Ovary (tissue), 9 donors: Measurements from ENCODE around the gene LCE7A. TPM values are rescaled to one million over a fixed set of nuclear protein-coding genes. Genes with fewer than 3 reads are reported as not detected.

ENCODE experiments used
- DNase-seq, 5 donors: peaks; one replicate each; pipeline ENCODE4 v3.0.0-alpha.2; 2019 to 2020
- H3K27ac ChIP-seq, 2 donors: fragments of 200-600 bp; one replicate each; pipeline versions ENCODE4 v1.5.1 to v1.8.0; 2019 to 2022
- H3K27me3 ChIP-seq: fragments of 200-600 bp; one replicate; pipeline ENCODE4 v1.8.0; 2022
- H3K36me3 ChIP-seq: fragments of 200-600 bp; sonication (generic); one replicate; pipeline ENCODE4 v1.5.1; 2019
- H3K4me1 ChIP-seq: one replicate; pipeline ENCODE4 v1.8.1; 2013; ENCODE audit warnings: mild to moderate bottlenecking, moderate library complexity; ENCODE audit not compliant: insufficient read depth
- H3K4me3 ChIP-seq: fragments of 200-600 bp; sonication (generic); one replicate; pipeline ENCODE4 v1.5.1; 2017
- H3K9me3 ChIP-seq, 2 donors: fragments of 200-600 bp in 1 of 2; sonication (generic) in 1 of 2; one replicate each; pipeline versions ENCODE4 v1.5.1 to v1.8.1; 2013 to 2019; ENCODE audit warnings: mild to moderate bottlenecking in 1 of 2, moderate library complexity in 1 of 2
- CTCF ChIP-seq, 3 donors: fragments of 450-650 bp in 2 of 3; fragments of 200-600 bp in 1 of 3; IDR thresholded peaks; one replicate each; pipeline versions ENCODE4 v1.5.1 to v1.8.0; 2016 to 2022; ENCODE audit warnings: antibody characterized with exemption in 3 of 3, mild to moderate bottlenecking in 1 of 3
- EP300 ChIP-seq: sonication (generic); formaldehyde crosslinking; IDR thresholded peaks from one replicate; pipeline ENCODE4 v1.6.1; 2017; ENCODE audit warnings: antibody characterized with exemption
- POLR2A ChIP-seq: fragments of 450-650 bp; IDR thresholded peaks from one replicate; pipeline ENCODE4 v1.6.1; 2017; ENCODE audit warnings: antibody characterized with exemption, mild to moderate bottlenecking, moderate library complexity
- WGBS, 3 donors: extraction: QIAGEN DNeasy Blood & Tissue Kit in 1 of 3; methylation state at CpG; one replicate each; pipeline versions ENCODE4 v1.1.5 to v1.1.7; 2013 to 2017; 5-methylcytosine and 5-hydroxymethylcytosine counted together
- intact Hi-C, 4 donors: fragments of 100-400 bp; cut with DNase I; formaldehyde crosslinking; loops; one replicate each; pipeline versions ENCODE4 v1.11.0 to v1.15.1; 2022 to 2023
- polyA plus RNA-seq, 2 donors: library from polyadenylated mRNA; stranded (reverse); fragments of 200-250 nt in 1 of 2; fragments of 350-450 nt in 1 of 2; fragmentation: Illumina TruSeq in 1 of 2; extraction: RNeasy Lipid Tissue Mini Kit (QIAGEN cat#74804) in 1 of 2; gene quantifications; one replicate each; pipeline ENCODE4 v1.2.3, GENCODE V29; 2013 to 2014
- total RNA-seq, 7 donors: library from RNA; depleted of rRNA in 2 of 7; stranded (reverse); fragments of >200 nt in 2 of 7; fragmentation: NEBNext Ultra II Directional in 3 of 7; extraction: Animal tissue kit (Norgen Biotek cat#: 25700) in 3 of 7; gene quantifications; one replicate each; pipeline versions ENCODE4 v1.1.0 to v1.2.4, GENCODE V29; 2016 to 2023
- donor health status: DM: no; HTN: no; CAD: no; lungs with moderate emphysema.
- donor health status: DM: no; HTN: no; CAD: no.
- donor health status: Bipolar disorder and iron deficiency.
- donor health status: DM: yes; HTN: yes; CAD: no.
- donor health status: DM: no; HTN: no; CAD: no.
- donor health status: DM: yes; HTN: yes; CAD: no.

The LCE7A gene
- total and polyA plus RNA-seq, 9 donors = not detected

DNA sequence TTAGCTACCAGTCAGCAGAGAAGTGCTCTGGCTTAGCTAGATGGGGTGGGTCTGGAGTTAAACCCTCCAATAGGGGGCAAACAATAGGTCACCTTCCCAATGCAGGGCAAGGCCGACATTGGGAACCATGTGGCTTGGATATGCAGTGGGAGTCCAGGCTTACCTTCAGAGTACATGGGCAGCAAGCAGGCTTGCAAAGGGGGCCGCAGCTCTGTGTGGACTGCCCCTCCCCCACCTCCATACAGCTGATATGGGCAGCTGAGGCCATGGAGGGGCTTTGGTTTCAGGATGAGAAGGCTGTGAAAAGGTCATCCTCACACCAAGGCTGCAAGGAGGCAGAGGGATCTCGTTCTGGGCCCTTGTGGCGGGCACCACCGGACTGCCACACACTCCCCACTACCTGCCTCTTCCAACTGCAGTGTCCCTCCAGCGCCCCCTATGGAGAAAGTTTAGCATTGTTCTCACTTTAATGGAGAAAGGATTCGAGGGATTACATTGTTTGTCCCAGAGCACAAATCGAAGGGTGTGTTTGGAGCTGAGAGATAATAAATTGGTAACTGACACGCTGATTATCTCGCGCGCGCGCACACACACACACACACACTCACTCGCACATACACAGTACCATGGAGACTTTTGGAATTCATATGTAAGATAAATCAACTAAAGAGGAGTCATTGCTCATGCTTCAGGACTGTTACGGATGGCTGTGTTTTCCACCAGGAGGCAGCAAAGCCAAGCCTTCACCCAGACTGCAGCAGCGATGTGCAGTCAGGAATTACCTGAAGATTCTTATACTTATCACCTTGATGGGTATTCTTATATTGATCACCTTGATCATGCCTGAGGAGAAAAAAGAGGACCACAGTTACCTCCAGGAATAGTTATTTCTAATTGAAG lies 11.3 kb downstream of the LCE7A start:
- 60 to 74% (median 68%) methylated on average over 17 of the region's 17 CpGs for WGBS, 3 donors
- Histone ChIP-seq H3K36me3 (no peaks in the 10 kb centered on the region), H3K4me3 (no peak overlapping the region), H3K27me3 (no peaks in the 10 kb centered on the region), H3K4me1 (no peaks in the 10 kb centered on the region), H3K9me3 (no peaks in the 10 kb centered on the region), H3K27ac (no peak overlapping the region)
- no peak for TF ChIP-seq CTCF (IDR thresholded peaks at IDR 0.05)
- no peak for TF ChIP-seq POLR2A
- no peak for TF ChIP-seq EP300
- no peak for DNase-seq
- intact Hi-C loops = loop anchor here in 1 of 4 donors (5.0 kb wide), 1 partner anchor 351 kb away; no protein-coding TSS in a partner anchor

DNA sequence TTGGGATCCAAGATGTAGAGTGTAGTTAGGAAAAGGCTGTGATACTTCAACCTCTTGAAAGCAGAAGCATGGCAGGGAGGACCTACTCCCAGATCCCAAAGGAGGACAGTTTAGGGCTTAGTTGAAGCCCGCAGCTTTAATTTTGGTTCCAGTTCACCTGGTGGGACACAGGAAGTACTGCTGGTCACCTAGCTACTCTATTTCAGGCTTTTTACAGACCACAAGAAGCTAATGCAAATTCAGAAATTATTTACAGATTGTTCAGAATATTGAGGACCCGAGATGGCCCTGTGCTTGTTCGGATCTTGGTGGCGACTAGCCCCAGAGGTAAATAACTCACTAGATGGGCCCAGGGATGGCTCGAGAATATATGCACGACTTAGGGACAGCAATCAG lies 11.9 kb downstream of the LCE7A start:
- no peaks in the 10 kb centered on the region for H3K9me3 ChIP-seq
- no peak for DNase-seq
- no peaks in the 10 kb centered on the region for H3K27me3 ChIP-seq
- TF ChIP-seq POLR2A = no peak
- WGBS, 3 donors = 91 to 95% (median 94%) methylated on average over 6 of the region's 6 CpGs
- no peak overlapping the region for H3K4me3 ChIP-seq
- H3K36me3 ChIP-seq = no peaks in the 10 kb centered on the region
- no peak overlapping the region for H3K27ac ChIP-seq
- intact Hi-C loops = loop anchor here in 1 of 4 donors (5.0 kb wide), 1 partner anchor 351 kb away; no protein-coding TSS in a partner anchor
- no peaks in the 10 kb centered on the region for H3K4me1 ChIP-seq

DNA sequence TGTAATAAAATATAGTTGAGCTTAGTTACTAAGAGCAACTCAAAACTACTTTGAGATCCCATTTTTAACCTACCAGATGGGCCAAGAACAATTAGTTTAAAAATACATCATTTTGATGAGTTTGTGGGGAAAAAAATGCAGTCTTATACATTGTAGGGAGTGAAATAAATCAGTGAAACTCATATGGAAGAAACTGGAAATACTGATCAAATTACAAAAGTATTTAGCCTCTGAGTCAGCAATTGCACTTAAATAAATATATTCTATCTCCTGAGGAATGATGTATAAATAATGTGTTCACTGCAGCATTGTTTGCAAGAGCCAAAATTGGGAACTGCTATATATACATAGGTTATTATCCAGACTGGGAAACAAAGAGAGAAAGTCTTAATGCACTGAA lies 13.7 kb downstream of the LCE7A start:
- Histone ChIP-seq H3K27me3 (no peaks in the 10 kb centered on the region), H3K36me3 (no peaks in the 10 kb centered on the region), H3K4me1 (no peaks in the 10 kb centered on the region), H3K27ac (no peak overlapping the region), H3K4me3 (no peak overlapping the region), H3K9me3 (no peaks in the 10 kb centered on the region)
- intact Hi-C loops = loop anchor here in 1 of 4 donors (5.0 kb wide), 1 partner anchor 349 kb away; no protein-coding TSS in a partner anchor
- no peak for DNase-seq
- no peak for TF ChIP-seq POLR2A
- no peak for TF ChIP-seq CTCF (IDR thresholded peaks at IDR 0.05)
- TF ChIP-seq EP300 = no peak

DNA sequence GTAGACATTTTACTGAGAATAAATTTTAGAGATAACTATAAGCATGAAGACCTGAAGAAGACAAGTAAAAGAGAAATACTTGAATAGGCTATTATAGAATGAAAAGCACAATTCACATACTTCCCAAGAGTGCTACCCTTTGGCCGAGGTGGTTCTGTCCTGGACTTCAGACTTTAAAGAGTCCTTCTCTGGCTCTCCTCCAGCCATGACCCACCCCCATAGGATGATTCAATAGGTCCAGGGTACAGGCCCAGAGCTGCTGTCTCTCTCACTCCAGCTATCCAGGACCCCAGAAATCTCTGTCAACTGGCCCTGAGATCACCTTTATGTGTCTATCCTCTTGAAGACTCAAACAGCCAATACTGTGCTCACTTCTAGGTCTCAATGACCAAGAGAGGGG lies 17.0 kb downstream of the LCE7A start:
- WGBS, 3 donors = 88 to 93% (median 91%) methylated on average over 1 of the region's 1 CpG
- Histone ChIP-seq H3K4me3 (no peak overlapping the region), H3K27ac (no peak overlapping the region), H3K36me3 (no peaks in the 10 kb centered on the region), H3K27me3 (no peaks in the 10 kb centered on the region), H3K4me1 (peaks cover 1% of the 10 kb centered on the region), H3K9me3 (no peaks in the 10 kb centered on the region)
- DNase-seq = no peak
- intact Hi-C loops = no loop called here
- TF ChIP-seq EP300 = no peak
- no peak for TF ChIP-seq CTCF (IDR thresholded peaks at IDR 0.05)
- TF ChIP-seq POLR2A = no peak

DNA sequence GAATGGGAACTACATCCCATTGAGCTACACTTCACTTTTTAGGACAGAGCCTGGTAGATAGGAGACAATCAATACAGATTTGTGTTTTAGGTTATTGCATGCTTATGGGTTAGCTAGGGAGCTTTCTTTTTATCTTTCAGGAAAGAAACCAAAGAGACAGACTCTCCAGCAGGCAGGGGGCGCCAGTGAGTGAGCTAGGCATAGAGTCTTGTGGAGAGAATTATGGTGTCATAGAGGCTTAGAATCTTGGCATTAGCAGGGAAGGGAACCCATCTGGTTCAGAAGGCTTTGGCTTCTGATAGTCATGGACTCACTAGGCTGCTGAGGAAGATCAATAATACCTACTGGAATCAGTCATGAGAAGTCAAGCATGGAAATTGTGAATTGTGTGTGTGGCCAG lies 18.2 kb downstream of the LCE7A start, which contains the start of gene SMCP:
SMCP (plus strand) TSS at position 281 of the 400 bp plus-strand sequence. CDS start 6,101 bp downstream, outside the sequence.
- no peaks in the 10 kb centered on the region for H3K36me3 ChIP-seq
- H3K27me3 ChIP-seq = no peaks in the 10 kb centered on the region
- TF ChIP-seq POLR2A (no peak), CTCF (IDR thresholded peaks at IDR 0.05) (no peak), EP300 (no peak)
- H3K4me3 ChIP-seq = no peak within 1 kb of the TSS
- no peak for DNase-seq
- WGBS, 3 donors = 17 to 27% (median 22%) methylated on average over 1 of the region's 1 CpG
- H3K4me1 ChIP-seq = peaks cover 1% of the 10 kb centered on the region
- no peak within 1 kb of the TSS for H3K27ac ChIP-seq
- no peaks in the 10 kb centered on the region for H3K9me3 ChIP-seq
- intact Hi-C loops = no loop called here
